Gastroesophageal sphincter (tissue), 3 donors: ENCODE results near the gene ARMC8.

ENCODE experiments used
- CTCF ChIP-seq, 4 experiments: fragments of 200-600 bp in 2 of 4; fragments of 450-650 bp in 2 of 4; sonication (generic) in 1 of 4; IDR thresholded peaks; one replicate each; pipeline ENCODE4 v1.5.1; 2017 to 2019; ENCODE audit warnings: antibody characterized with exemption in 4 of 4, mild to moderate bottlenecking in 2 of 4, moderate library complexity in 2 of 4
- POLR2A ChIP-seq, 2 donors: fragments of 450-650 bp; IDR thresholded peaks; one replicate each; pipeline ENCODE4 v1.6.1; 2017; ENCODE audit warnings: antibody characterized with exemption in 2 of 2, mild to moderate bottlenecking in 2 of 2, moderate library complexity in 1 of 2
- POLR2AphosphoS5 ChIP-seq: sonication (generic); formaldehyde crosslinking; IDR thresholded peaks from one replicate; pipeline ENCODE4 v1.6.1; 2017; ENCODE audit warnings: antibody characterized with exemption

GRCh38 chr3:138230525-138230924, 43.4 kb downstream of the ARMC8 start:
- no peak for TF ChIP-seq POLR2AphosphoS5
- no peak for TF ChIP-seq CTCF (IDR thresholded peaks at IDR 0.05)
- no peak for TF ChIP-seq POLR2A (IDR thresholded peaks at IDR 0.05)
